ENCODE results near the gene B3GALNT2.
A peak's percentile ranks its signal among the peaks of the same experiment; 100 is the strongest.

DNA sequence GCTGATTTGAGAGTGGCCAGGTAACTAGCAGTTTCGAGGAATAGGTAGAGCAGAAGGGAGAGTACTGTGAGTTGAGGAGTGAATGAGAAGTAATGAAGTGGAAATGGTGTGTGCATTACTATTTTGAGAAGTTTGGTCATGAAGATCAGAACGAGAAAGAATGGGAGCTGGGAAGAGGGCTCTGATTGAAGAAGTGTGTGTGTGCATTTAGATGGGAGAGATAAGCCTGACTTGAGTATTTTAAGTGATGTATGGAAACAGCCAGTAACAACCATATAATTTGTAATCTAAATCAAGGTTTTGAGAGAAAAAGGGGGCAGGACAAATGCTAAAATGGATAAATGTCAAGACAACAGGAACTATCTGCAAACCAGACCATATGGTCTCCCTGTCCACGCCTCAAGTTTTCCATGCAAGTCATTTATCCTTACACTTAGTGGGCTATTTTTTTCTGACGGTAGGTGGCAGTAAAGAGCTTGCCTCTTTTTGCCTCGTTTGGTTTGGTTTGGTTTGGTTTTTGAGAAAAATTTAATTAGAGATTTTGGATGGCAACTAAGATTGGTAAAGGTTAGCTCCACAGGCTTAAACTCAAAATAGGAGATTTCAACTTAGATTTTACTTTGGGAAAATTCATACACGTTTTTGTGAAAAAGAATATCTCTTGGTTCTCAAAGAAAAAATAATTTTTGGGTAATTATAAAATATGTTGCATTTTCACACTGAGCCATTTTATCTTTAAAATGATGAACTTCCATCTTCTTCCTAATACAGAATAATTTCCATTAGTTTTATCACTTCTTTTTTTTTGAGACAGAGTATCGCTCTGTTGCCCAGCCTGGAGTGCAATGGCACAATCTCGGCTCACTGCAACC is 9.5 kb upstream of the B3GALNT2 start:
- TF ChIP-seq ZNF354C (tag by site-specific recombination; IDR thresholded peaks at IDR 0.05; ENCODE audit: borderline replicate concordance, low read depth) (no peak), SP2 (tag by site-specific recombination; IDR thresholded peaks at IDR 0.05) (no peak), ZNF266 (tag by site-specific recombination; IDR thresholded peaks at IDR 0.05; ENCODE audit: low read depth) (no peak), ZBTB8A (tag by site-specific recombination; IDR thresholded peaks at IDR 0.05) (no peak)
- TF ChIP-seq, protein P1, sequence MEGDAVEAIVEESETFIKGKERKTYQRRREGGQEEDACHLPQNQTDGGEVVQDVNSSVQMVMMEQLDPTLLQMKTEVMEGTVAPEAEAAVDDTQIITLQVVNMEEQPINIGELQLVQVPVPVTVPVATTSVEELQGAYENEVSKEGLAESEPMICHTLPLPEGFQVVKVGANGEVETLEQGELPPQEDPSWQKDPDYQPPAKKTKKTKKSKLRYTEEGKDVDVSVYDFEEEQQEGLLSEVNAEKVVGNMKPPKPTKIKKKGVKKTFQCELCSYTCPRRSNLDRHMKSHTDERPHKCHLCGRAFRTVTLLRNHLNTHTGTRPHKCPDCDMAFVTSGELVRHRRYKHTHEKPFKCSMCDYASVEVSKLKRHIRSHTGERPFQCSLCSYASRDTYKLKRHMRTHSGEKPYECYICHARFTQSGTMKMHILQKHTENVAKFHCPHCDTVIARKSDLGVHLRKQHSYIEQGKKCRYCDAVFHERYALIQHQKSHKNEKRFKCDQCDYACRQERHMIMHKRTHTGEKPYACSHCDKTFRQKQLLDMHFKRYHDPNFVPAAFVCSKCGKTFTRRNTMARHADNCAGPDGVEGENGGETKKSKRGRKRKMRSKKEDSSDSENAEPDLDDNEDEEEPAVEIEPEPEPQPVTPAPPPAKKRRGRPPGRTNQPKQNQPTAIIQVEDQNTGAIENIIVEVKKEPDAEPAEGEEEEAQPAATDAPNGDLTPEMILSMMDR (tag by site-specific recombination; IDR thresholded peaks at IDR 0.05), result peak; percentile 61; the same call in 1 of the 2 replicates
- TF ChIP-seq, protein P2, sequence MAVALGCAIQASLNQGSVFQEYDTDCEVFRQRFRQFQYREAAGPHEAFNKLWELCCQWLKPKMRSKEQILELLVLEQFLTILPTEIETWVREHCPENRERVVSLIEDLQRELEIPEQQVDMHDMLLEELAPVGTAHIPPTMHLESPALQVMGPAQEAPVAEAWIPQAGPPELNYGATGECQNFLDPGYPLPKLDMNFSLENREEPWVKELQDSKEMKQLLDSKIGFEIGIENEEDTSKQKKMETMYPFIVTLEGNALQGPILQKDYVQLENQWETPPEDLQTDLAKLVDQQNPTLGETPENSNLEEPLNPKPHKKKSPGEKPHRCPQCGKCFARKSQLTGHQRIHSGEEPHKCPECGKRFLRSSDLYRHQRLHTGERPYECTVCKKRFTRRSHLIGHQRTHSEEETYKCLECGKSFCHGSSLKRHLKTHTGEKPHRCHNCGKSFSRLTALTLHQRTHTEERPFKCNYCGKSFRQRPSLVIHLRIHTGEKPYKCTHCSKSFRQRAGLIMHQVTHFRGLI (tag by site-specific recombination; IDR thresholded peaks at IDR 0.05), result peak; percentile 19; the same call in 1 of the 2 replicates
- TF ChIP-seq, protein P3, sequence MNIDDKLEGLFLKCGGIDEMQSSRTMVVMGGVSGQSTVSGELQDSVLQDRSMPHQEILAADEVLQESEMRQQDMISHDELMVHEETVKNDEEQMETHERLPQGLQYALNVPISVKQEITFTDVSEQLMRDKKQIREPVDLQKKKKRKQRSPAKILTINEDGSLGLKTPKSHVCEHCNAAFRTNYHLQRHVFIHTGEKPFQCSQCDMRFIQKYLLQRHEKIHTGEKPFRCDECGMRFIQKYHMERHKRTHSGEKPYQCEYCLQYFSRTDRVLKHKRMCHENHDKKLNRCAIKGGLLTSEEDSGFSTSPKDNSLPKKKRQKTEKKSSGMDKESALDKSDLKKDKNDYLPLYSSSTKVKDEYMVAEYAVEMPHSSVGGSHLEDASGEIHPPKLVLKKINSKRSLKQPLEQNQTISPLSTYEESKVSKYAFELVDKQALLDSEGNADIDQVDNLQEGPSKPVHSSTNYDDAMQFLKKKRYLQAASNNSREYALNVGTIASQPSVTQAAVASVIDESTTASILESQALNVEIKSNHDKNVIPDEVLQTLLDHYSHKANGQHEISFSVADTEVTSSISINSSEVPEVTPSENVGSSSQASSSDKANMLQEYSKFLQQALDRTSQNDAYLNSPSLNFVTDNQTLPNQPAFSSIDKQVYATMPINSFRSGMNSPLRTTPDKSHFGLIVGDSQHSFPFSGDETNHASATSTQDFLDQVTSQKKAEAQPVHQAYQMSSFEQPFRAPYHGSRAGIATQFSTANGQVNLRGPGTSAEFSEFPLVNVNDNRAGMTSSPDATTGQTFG (tag by site-specific recombination; IDR thresholded peaks at IDR 0.05; ENCODE audit: borderline replicate concordance), result no peak
- TF ChIP-seq, protein P4, sequence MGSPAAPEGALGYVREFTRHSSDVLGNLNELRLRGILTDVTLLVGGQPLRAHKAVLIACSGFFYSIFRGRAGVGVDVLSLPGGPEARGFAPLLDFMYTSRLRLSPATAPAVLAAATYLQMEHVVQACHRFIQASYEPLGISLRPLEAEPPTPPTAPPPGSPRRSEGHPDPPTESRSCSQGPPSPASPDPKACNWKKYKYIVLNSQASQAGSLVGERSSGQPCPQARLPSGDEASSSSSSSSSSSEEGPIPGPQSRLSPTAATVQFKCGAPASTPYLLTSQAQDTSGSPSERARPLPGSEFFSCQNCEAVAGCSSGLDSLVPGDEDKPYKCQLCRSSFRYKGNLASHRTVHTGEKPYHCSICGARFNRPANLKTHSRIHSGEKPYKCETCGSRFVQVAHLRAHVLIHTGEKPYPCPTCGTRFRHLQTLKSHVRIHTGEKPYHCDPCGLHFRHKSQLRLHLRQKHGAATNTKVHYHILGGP (tag by site-specific recombination; IDR thresholded peaks at IDR 0.05), result no peak
